Ovary (tissue), 3 donors: ENCODE data around the gene PRMT1.

ENCODE experiments used
- CTCF ChIP-seq, 3 donors: fragments of 450-650 bp in 2 of 3; fragments of 200-600 bp in 1 of 3; IDR thresholded peaks; one replicate each; pipeline versions ENCODE4 v1.5.1 to v1.8.0; 2016 to 2022; ENCODE audit warnings: antibody characterized with exemption in 3 of 3, mild to moderate bottlenecking in 1 of 3
- POLR2A ChIP-seq: fragments of 450-650 bp; IDR thresholded peaks from one replicate; pipeline ENCODE4 v1.6.1; 2017; ENCODE audit warnings: antibody characterized with exemption, mild to moderate bottlenecking, moderate library complexity
- donor health status: DM: no; HTN: no; CAD: no.

- TF ChIP-seq CTCF (IDR thresholded peaks at IDR 0.05) (no peak), POLR2A (no peak)
Observed at GRCh38 chr19:49660338-49660961, 16.6 kb upstream of the PRMT1 start.
